ENCODE results near the gene DEUP1.

The DEUP1 gene

DNA sequence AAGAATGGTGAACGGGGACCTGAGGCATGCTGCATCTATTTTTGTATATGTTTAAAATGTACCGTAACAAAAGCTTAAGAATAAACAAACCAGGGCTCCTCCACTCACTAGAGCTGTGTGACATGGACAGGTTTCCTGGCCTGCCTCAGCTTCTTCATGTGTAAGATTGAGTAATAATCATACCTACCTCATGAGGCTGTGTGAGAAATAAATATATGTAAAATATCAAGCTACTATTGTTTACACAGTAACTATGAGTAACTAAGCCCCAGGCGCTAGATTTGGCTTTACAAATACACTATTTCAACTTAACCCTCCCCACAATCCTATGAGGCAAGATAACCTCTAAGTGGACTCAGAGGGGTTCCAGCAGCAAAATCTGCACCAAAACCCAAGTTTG, 146.3 kb downstream of the DEUP1 start:
- in situ Hi-C loops (cut with HindIII; ENCODE audit: low sequenced_read_pairs): no loop called here

DNA sequence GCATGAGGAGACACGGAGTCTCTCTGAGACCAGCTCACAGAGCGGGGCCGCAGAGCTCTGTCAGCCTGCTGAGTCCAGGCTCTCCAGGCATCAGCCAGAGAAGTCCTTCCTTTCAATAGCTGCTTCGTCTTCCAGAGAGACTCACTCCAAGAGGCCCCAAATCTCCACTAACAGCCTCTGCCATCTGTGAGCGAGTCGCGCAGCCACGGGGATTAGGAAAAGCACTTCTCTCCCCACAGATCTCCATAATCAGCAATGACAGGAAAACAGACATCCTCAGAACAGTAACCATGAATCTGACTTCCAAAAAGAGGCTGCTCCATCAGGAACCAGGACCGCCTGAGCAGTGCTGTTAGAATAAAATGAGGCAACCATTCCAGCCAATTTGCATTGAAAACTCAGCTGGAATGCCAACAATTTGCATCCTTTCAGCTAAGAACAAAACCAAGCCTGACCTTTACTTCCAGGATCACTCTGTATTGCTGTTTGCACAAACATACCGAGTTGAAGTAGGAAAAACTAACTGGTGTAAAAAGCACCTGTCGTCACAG, 147.2 kb downstream of the DEUP1 start:
- in situ Hi-C loops (cut with HindIII; ENCODE audit: low sequenced_read_pairs): no loop called here

DNA sequence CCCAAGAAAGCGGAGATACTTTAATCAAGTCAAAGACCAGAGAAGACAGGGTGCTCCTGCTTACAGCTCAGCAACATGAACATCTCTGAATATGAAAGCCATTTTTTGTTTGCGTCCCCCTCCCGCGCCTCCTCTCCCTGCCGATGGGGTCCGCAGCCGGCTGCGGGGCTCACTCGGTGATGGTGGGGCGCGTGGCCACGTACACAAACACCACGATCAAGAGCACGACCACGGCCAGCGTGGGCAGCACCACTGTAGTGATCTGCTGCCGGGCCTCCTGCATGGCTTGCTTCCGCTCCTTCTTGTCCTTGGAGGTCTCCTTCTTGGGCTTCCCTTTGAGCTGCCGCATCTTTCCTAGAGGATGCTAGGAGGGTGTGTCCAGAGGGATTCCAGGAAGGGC, 148.3 kb downstream of the DEUP1 start:
- in situ Hi-C loops (cut with HindIII; ENCODE audit: low sequenced_read_pairs): no loop called here

DNA sequence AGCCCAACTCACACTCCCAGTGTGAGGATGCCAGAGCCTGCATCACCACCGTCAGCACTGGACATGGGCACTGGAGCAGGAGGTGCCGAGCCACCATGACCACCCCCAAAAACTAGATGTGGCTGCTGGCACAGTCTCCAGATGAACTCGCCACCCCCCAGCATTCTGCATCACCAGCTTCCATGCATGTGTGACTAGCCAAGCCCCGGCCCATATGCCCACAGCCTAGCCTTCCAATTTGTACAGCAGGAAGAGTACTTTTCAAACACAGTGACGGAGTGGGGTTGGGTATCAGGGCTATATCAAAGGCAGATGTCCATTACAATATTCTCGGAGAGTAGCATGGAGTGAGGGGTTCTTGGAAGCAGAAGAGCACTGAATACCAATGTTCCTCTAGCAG, 149.7 kb downstream of the DEUP1 start:
- in situ Hi-C loops (cut with HindIII; ENCODE audit: low sequenced_read_pairs): no loop called here

DNA sequence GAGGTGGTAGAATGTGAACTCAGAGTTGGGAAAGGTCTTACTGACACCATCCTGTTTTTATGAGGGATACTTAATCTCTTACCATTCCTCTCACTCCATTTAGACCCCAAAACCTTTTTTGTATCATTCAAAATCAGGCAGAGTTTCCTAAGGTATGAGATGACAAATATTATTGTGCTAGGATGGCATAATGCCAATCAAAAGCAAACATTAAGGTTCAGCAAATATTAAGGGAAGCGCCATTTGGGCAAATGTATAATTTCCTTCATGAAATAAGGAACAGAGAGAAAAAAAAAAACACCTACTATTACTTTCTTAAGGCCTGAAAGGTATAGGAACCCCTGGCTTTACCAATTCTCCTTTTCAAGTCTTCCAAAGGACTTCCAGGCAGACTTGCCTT, 150.2 kb downstream of the DEUP1 start:
- in situ Hi-C loops (cut with HindIII; ENCODE audit: low sequenced_read_pairs): no loop called here

DNA sequence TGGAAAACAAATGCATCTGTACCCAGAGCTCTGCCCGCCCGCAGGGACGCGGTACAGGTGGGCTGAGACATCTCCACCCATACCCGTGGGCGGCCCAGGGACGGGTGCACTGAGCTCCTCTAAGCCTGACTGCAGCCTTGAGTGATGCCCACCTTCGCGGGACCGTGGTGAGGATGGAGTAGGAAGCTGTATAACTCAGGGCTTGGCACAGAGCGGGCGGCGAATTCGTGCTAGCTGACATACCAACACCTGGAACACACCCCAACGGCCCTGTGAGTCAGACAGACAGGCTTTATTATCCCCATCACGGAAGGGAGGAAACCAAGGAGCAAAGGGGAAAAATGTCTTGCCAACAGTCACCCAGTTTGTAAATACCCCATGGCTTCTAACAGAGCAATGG, 150.7 kb downstream of the DEUP1 start:
- in situ Hi-C loops (cut with HindIII; ENCODE audit: low sequenced_read_pairs): no loop called here

DNA sequence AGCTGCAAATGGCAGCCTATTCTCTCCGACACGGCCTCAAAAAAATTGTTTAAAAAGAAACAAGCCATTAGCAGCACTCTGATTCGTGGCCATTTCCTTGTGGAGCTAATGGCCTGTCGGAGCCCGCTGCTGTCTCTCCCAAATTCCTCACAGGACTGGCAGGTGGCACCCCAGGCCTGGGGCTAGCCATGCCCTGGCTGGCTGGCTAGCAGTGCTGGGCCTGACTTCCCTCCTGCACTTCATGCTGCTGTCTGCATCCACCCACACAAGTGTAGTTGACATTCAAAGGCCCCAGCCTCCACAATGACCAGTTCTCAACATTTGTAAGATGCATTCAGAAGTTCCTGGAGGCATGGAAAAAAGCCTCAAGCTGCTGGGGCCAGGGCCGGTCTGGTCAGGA, 151.2 kb downstream of the DEUP1 start:
- in situ Hi-C loops (cut with HindIII; ENCODE audit: low sequenced_read_pairs): no loop called here

DNA sequence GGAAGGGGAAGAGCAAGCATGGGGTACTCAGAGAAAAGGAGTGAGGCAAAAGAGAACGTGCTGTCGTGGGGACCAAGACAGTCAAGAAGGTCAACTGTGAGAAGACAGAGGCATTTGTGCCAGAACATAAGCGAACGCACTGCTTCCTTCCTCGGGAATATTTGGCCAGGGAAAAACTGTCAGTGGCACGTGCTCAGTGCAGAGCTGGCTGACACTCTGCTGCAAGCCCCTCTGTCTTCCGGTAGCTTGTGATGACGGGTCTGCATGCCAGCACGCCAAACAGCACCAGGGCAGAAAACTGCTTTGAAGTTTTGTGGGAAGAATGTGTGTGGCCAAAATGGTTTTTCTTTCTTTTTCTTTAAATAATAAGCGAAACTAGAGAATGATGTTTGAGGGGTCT, 152.0 kb downstream of the DEUP1 start:
- in situ Hi-C loops (cut with HindIII; ENCODE audit: low sequenced_read_pairs): no loop called here

DNA sequence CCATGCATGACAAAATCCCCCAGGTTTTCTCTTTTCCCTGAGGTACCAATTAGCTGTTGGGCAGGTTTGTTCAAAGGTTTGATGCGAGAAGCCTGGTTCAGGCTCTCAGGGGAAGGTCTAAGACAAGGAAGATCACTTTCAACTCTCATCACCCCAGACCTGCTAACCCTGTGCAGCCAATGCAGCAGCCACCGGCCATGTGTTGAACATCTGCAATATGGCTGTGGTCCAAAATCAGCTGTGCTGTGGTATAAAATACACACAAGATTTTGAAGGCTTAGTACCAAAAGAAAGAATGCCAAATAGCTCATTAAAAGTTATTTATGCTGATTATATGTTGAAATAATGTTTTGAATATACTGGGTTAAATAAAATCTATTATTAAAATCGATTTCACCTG, 154.2 kb downstream of the DEUP1 start:
- in situ Hi-C loops (cut with HindIII; ENCODE audit: low sequenced_read_pairs): no loop called here

DNA sequence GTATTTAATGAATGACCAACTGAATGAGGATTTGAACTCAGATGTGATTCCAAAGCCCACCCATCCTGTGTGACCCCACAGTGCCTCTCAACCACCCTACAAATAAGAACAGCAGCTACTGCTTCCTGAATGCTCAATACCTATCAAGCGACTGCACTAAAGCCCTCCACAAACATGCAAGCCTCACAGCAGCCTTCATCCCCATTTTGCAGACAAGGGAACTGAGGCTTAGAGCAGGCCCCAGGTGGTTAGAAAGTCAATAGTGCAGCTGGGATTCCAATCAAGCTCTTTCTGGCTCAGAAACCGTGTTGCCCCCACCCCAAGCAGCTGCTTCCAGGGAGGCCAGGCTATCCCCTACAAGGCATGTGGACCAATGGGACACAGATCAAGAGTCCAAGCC, 155.4 kb downstream of the DEUP1 start:
- in situ Hi-C loops (cut with HindIII; ENCODE audit: low sequenced_read_pairs): no loop called here

DNA sequence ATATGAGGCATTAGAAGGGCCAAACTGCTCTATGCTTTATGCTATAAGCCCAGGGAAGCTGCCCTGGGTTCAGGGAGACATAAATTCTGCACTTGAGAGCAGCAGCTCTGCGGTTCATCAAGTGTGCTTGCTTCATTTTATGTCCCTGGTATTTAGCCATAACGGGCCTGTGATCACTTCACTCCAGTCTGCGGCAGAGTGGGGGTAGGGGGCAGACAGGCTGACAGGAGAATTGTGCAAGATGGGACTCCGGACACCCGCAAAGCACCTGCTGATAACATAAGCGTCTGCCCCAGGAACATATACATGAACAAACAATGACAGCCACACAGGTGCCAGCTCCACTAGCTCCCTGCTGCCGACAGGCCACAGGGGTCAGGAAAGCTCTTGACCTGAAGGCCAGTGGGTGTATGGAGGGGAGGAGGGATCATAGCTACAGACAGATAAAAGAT, 156.5 kb downstream of the DEUP1 start:
- in situ Hi-C loops (cut with HindIII; ENCODE audit: low sequenced_read_pairs): no loop called here
